MM.1S (cell line): ENCODE measurements around the gene ARHGAP12.

Experiments
- CTCF ChIP-seq: fragments of 300-600 bp; sonication (generic); IDR thresholded peaks from 2 replicates; pipeline ENCODE4 v1.5.1; 2016; ENCODE audit warnings: antibody characterized with exemption, low read length, mixed read lengths
- EZH2 ChIP-seq: fragments of 300-600 bp; sonication (generic); optimal IDR thresholded peaks from 2 replicates; pipeline ENCODE3; 2017; ENCODE audit warnings: low read depth, mild to moderate bottlenecking, antibody characterized with exemption, low read length, mixed read lengths
- EZH2phosphoT487 ChIP-seq: fragments of 300-600 bp; sonication (generic); IDR thresholded peaks from 2 replicates; pipeline ENCODE4 v1.6.1; 2018; ENCODE audit warnings: antibody characterized with exemption, low read length

DNA sequence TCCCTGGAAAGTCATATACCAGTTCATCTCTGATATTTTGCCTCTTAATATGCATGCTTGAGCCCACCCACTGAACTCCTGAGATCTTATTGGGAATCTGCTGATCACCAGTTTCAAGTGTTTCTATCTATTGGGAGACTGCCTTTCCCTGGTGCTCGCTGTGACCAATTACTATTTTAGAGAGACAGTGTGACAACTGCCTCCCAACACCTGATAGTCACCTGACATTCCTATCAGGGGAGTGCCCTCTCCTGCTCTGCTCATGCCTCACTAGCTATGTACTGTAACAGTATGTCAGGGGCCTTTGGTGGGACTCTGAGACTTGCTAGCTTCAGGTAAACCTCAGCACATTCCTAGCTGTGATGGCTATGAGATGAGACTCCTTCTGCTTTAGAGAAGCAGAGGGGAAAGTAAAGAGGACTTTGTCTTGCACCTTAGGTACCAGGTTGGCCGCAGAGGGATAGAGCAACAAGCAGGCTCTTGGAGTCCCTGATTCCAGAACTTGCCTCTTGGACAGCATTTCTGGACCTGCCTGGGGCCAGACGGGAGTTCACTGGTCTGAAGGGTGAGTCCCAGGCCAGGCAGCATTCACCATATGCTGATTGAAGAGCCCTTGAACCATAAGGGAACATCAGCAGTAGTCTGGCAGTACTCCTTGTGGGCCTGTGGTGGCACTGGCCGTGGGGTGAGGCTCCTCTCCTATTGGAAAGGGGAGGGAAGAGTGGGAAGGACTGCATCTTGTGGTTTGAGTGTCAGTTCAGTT, 34.4 kb upstream of the ARHGAP12 start:
- no peak for TF ChIP-seq CTCF
- TF ChIP-seq EZH2phosphoT487: no peak
- no peak for TF ChIP-seq EZH2
